HG03280 (cell line): ENCODE results near the gene RCOR3.

ENCODE experiments used
- ATAC-seq: cut with Tn5 transposase; IDR thresholded peaks from one replicate; pipeline ENCODE4 v1.9.1; 2021; ENCODE audit warnings: mild to moderate bottlenecking, moderate library complexity; ENCODE audit not compliant: unreplicated experiment

The RCOR3 gene

GRCh38 chr1:211323156-211324063 lies 64.2 kb downstream of the RCOR3 start:
- ATAC-seq = peak; percentile 63

GRCh38 chr1:211324992-211325775 lies 66.0 kb downstream of the RCOR3 start:
- no peak for ATAC-seq

GRCh38 chr1:211326140-211326527 lies 67.0 kb downstream of the RCOR3 start:
- no peak for ATAC-seq

- ATAC-seq = peak; percentile 34
These were observed 67.6 kb downstream of the RCOR3 start, which contains the start of gene TRAF5 for GRCh38 chr1:211326528-211327345. Gene TRAF5 (plus strand): TSS chr1:211326833. CDS start chr1:211353240, 26,407 bp downstream.

GRCh38 chr1:211327346-211327921 lies 68.3 kb downstream of the RCOR3 start:
- peak; percentile 31 for ATAC-seq

GRCh38 chr1:211328084-211328694 lies 69.0 kb downstream of the RCOR3 start:
- ATAC-seq = no peak

GRCh38 chr1:211328866-211329475 lies 69.8 kb downstream of the RCOR3 start:
- ATAC-seq = no peak

GRCh38 chr1:211329764-211330201 lies 70.6 kb downstream of the RCOR3 start:
- ATAC-seq = peak; percentile 45

GRCh38 chr1:211330282-211330936 lies 71.2 kb downstream of the RCOR3 start:
- ATAC-seq = no peak

GRCh38 chr1:211331011-211331709 lies 72.0 kb downstream of the RCOR3 start:
- ATAC-seq = no peak

GRCh38 chr1:211332036-211332616 lies 73.0 kb downstream of the RCOR3 start:
- ATAC-seq = no peak

- no peak for ATAC-seq
These were observed 73.7 kb downstream of the RCOR3 start for GRCh38 chr1:211332830-211333229.

GRCh38 chr1:211333906-211334305 lies 74.7 kb downstream of the RCOR3 start:
- ATAC-seq = no peak

- no peak for ATAC-seq
These were observed 75.8 kb downstream of the RCOR3 start for GRCh38 chr1:211334986-211335385.

- ATAC-seq = peak; percentile 82
These were observed 76.5 kb downstream of the RCOR3 start for GRCh38 chr1:211335522-211336157.

- peak; percentile 37 for ATAC-seq
These were observed 77.0 kb downstream of the RCOR3 start for GRCh38 chr1:211336161-211336560.

- no peak for ATAC-seq
These were observed 77.6 kb downstream of the RCOR3 start for GRCh38 chr1:211336775-211337174.
